Transverse colon (tissue), 4 donors: ENCODE data around the gene TLCD3B.

Experiments
- CTCF ChIP-seq, 5 experiments: fragments of 200-600 bp in 3 of 5; fragments of 450-650 bp in 2 of 5; sonication (generic) in 3 of 5; IDR thresholded peaks; 1 replicate in 2 of 5; 2 replicates in 3 of 5; pipeline ENCODE4 v1.5.1; 2016 to 2017; ENCODE audit warnings: antibody characterized with exemption in 5 of 5, inconsistent platforms in 3 of 5, mild to moderate bottlenecking in 2 of 5, moderate library complexity in 1 of 5
- EP300 ChIP-seq: sonication (generic); formaldehyde crosslinking; IDR thresholded peaks from one replicate; pipeline ENCODE4 v1.6.1; 2017; ENCODE audit warnings: antibody characterized with exemption, low read depth
- POLR2AphosphoS5 ChIP-seq, 3 donors: sonication (generic); formaldehyde crosslinking; IDR thresholded peaks; one replicate each; pipeline ENCODE4 v1.6.1; 2016; ENCODE audit warnings: antibody characterized with exemption in 3 of 3

GRCh38 chr16:30000735-30001631 lies 30.1 kb downstream of the TLCD3B start:
- TF ChIP-seq EP300 (no peak), POLR2AphosphoS5 (IDR thresholded peaks at IDR 0.05) (no peak), CTCF (IDR thresholded peaks at IDR 0.05) (no peak)
